Endodermal cell (in vitro differentiated cells): ENCODE data around the gene TMC3. TPM values are rescaled to one million over a fixed set of nuclear protein-coding genes. Genes with fewer than 3 reads are reported as not detected.
A peak's percentile ranks its signal among the peaks of the same experiment; 100 is the strongest.

ENCODE experiments used
- DNase-seq: peaks from one replicate; pipeline ENCODE4 v3.0.0-alpha.2; 2017
- H3K27ac ChIP-seq: 2 replicates; pipeline ENCODE4 v1.5.1; 2013; ENCODE audit warnings: mild to moderate bottlenecking, low read depth, low read length, moderate library complexity
- H3K27me3 ChIP-seq: 2 replicates; pipeline ENCODE4 v1.6.1; 2013; ENCODE audit warnings: mild to moderate bottlenecking, low read length, moderate library complexity; ENCODE audit not compliant: insufficient read depth, control insufficient read depth, poor library complexity, severe bottlenecking
- H3K36me3 ChIP-seq: 2 replicates; pipeline ENCODE4 v1.7.0; 2013; ENCODE audit warnings: mild to moderate bottlenecking, low read length, moderate library complexity; ENCODE audit not compliant: control insufficient read depth, insufficient read depth
- H3K4me1 ChIP-seq: one replicate; pipeline ENCODE4 v1.7.0; 2013; ENCODE audit warnings: low read length; ENCODE audit not compliant: control insufficient read depth, insufficient read depth
- H3K4me3 ChIP-seq: 2 replicates; pipeline ENCODE4 v1.5.1; 2013; ENCODE audit warnings: mild to moderate bottlenecking, low read length, moderate library complexity
- H3K9ac ChIP-seq: 2 replicates; pipeline ENCODE4 v1.6.1; 2013; ENCODE audit warnings: mild to moderate bottlenecking, low read length, moderate library complexity; ENCODE audit not compliant: poor library complexity, severe bottlenecking; ENCODE audit errors: extremely low read depth
- H3K9me3 ChIP-seq: 2 replicates; pipeline ENCODE4 v1.6.1; 2013; ENCODE audit warnings: mild to moderate bottlenecking, low read length, moderate library complexity; ENCODE audit not compliant: control insufficient read depth
- H3K27ac Mint-ChIP-seq: 2 replicates; pipeline ENCODE4 v1.8.0; 2020; ENCODE audit warnings: mixed read lengths
- H3K27me3 Mint-ChIP-seq: 2 replicates; pipeline ENCODE4 v1.8.0; 2021; ENCODE audit warnings: mild to moderate bottlenecking, mixed read lengths; ENCODE audit not compliant: insufficient read depth
- H3K36me3 Mint-ChIP-seq: 2 replicates; pipeline ENCODE4 v1.8.0; 2020; ENCODE audit warnings: low read depth, mixed read lengths
- H3K4me1 Mint-ChIP-seq: 2 replicates; pipeline ENCODE4 v1.8.0; 2020; ENCODE audit warnings: mixed read lengths
- H3K4me3 Mint-ChIP-seq: 2 replicates; pipeline ENCODE4 v1.8.0; 2020; ENCODE audit warnings: mild to moderate bottlenecking, moderate library complexity, mixed read lengths
- H3K9me3 Mint-ChIP-seq: 2 replicates; pipeline ENCODE4 v1.8.0; 2020; ENCODE audit warnings: mild to moderate bottlenecking, mixed read lengths
- WGBS, 2 experiments: methylation state at CpG; one replicate each; pipeline versions ENCODE4 v1.1.5 to v1.1.7; 2013; ENCODE audit warnings: missing lambda C conversion rate in 2 of 2, mixed read lengths in 1 of 2; ENCODE audit not compliant: insufficient coverage in 1 of 2, insufficient read length in 1 of 2; 5-methylcytosine and 5-hydroxymethylcytosine counted together
- total RNA-seq, 2 donors: library from RNA; stranded (reverse); fragmentation: NEBNext Ultra II Directional in 1 of 2; extraction: Animal tissue kit (Norgen Biotek cat#: 25700) in 1 of 2; gene quantifications; 2 replicates in 1 of 2; 3 replicates in 1 of 2; pipeline ENCODE4 v1.2.1, GENCODE V29; 2021
- TF ChIP-seq, protein P1 (sequence below): fragments of 200-600 bp; sonication (generic); conservative IDR thresholded peaks from 2 replicates; pipeline ENCODE4 v1.5.0; 2021; ENCODE audit warnings: antibody characterized with exemption, mild to moderate bottlenecking

TMC3 gene
- total RNA-seq, 2 donors from 2014 or later, result not detected

DNA sequence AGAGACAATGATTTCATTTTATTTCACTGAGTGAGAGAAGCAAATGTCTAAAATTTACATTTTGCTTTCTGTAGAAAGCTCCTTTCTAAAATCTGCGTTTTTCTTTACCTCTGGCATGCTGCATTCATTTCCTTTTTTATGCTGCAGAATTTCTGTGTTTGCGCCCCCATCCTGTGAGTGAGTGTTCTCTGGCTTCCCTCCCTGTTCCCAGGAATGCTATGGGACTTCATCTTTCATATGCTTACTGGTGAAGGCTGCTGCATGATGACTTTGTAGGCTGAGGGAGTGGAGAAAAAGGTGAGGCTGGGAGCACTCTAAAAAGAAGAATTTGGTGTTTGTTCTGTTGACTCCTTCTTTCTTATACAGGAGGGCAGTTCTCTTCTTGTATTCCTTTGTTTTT is 7.7 kb upstream of the TMC3 start:
- Histone ChIP-seq H3K9ac (no peak overlapping the region), H3K4me1 (peaks cover 4% of the 10 kb centered on the region), H3K36me3 (no peaks in the 10 kb centered on the region), H3K9me3 (peaks cover 7% of the 10 kb centered on the region), H3K4me3 (no peak overlapping the region), H3K27me3 (no peaks in the 10 kb centered on the region), H3K27ac (no peak overlapping the region)
- Mint-ChIP-seq H3K9me3 (peaks cover 9% of the 10 kb centered on the region), H3K27me3 (no peaks in the 10 kb centered on the region), H3K4me3 (no peak overlapping the region), H3K4me1 (no peaks in the 10 kb centered on the region), H3K27ac (no peak overlapping the region), H3K36me3 (no peaks in the 10 kb centered on the region)
- TF ChIP-seq, protein P1, sequence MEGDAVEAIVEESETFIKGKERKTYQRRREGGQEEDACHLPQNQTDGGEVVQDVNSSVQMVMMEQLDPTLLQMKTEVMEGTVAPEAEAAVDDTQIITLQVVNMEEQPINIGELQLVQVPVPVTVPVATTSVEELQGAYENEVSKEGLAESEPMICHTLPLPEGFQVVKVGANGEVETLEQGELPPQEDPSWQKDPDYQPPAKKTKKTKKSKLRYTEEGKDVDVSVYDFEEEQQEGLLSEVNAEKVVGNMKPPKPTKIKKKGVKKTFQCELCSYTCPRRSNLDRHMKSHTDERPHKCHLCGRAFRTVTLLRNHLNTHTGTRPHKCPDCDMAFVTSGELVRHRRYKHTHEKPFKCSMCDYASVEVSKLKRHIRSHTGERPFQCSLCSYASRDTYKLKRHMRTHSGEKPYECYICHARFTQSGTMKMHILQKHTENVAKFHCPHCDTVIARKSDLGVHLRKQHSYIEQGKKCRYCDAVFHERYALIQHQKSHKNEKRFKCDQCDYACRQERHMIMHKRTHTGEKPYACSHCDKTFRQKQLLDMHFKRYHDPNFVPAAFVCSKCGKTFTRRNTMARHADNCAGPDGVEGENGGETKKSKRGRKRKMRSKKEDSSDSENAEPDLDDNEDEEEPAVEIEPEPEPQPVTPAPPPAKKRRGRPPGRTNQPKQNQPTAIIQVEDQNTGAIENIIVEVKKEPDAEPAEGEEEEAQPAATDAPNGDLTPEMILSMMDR, result no peak
- DNase-seq, result peak; percentile 56
- WGBS, 2 experiments, result 72% methylated on average over 2 of the region's 2 CpGs

DNA sequence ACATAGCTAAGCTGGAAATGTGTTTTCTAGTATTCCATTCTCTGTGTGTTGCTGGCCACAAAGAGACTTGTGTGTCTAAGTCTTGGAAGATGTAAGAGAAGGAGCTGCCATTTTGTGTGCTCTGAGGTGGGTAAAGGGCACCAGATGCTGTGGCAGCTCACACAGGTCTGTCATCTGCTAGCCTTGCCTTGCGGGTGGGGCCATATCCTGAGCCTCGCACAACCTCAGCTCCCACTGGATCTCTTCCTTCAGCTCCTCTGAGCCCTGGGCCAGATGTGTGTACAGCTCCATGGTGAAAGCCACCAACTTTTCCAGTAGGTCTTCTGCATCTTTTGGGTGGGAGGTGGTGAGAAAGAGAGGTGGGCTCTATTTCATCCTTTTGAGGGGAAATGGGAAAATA is 6.7 kb upstream of the TMC3 start:
- no peaks in the 10 kb centered on the region for H3K36me3 Mint-ChIP-seq
- TF ChIP-seq, protein P1, result no peak
- no peak overlapping the region for H3K4me3 Mint-ChIP-seq
- Histone ChIP-seq H3K9me3 (peaks cover 7% of the 10 kb centered on the region), H3K36me3 (no peaks in the 10 kb centered on the region), H3K4me1 (peaks cover 6% of the 10 kb centered on the region), H3K27ac (no peak overlapping the region), H3K9ac (no peak overlapping the region), H3K27me3 (no peaks in the 10 kb centered on the region), H3K4me3 (no peak overlapping the region)
- 100% methylated on average over 2 of the region's 2 CpGs for WGBS, 2 experiments
- no peaks in the 10 kb centered on the region for H3K27me3 Mint-ChIP-seq
- H3K9me3 Mint-ChIP-seq, result peaks cover 9% of the 10 kb centered on the region
- no peak for DNase-seq
- peaks cover 3% of the 10 kb centered on the region for H3K4me1 Mint-ChIP-seq
- H3K27ac Mint-ChIP-seq, result no peak overlapping the region

DNA sequence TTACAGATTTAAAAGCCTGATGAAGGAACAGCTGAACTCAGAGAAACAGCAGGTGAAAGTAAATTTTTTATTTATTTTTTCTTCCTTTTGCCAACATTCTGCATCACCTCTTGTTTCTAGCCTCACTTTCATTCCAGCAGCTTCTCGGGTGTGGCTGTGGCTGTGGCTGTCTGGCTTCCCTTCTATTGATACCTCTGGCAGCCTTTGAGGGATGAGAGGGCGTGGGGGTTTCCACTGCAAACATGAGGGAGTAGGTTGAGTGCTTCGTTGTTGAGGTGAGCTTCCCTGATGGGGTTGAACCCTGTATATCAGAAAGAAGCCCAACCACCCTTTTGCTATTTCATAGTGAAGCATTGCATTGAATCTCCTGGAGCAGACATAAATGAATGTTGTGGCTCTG is 6.2 kb upstream of the TMC3 start:
- no peaks in the 10 kb centered on the region for H3K36me3 ChIP-seq
- H3K9ac ChIP-seq, result no peak overlapping the region
- no peak overlapping the region for H3K4me3 ChIP-seq
- Mint-ChIP-seq H3K4me3 (no peak overlapping the region), H3K27me3 (no peaks in the 10 kb centered on the region), H3K9me3 (peaks cover 9% of the 10 kb centered on the region), H3K4me1 (peaks cover 3% of the 10 kb centered on the region), H3K36me3 (no peaks in the 10 kb centered on the region), H3K27ac (no peak overlapping the region)
- peaks cover 7% of the 10 kb centered on the region for H3K9me3 ChIP-seq
- no peak for DNase-seq
- H3K27me3 ChIP-seq, result no peaks in the 10 kb centered on the region
- TF ChIP-seq, protein P1, result no peak
- peaks cover 11% of the 10 kb centered on the region for H3K4me1 ChIP-seq
- WGBS, 2 experiments, result 85% methylated on average over 3 of the region's 3 CpGs; no CpG with 5 or more reads in 1 of the 2 experiments
- no peak overlapping the region for H3K27ac ChIP-seq
